HCEC 1CT (cell line): Measurements from ENCODE around the gene DEDD2.
"Not testable (repeated sequence)": the region's sequence is repeated elsewhere in the genome, so short reads cannot be mapped to it uniquely, and the experiment has no call there.

ENCODE experiments used
- DNase-seq: peaks from one replicate; pipeline ENCODE4 v3.0.0-alpha.2; 2017

DEDD2 gene

GRCh38 chr19:42217520-42218437, at the start of gene DEDD2:
DEDD2 (minus strand) TSS chr19:42217677; CDS start chr19:42217007, 670 bp downstream.
- peak; percentile 97 for DNase-seq

- not testable (repeated sequence) for DNase-seq
Observed at GRCh38 chr19:42266928-42267603, 49.6 kb upstream of the DEDD2 start.

GRCh38 chr19:42266105-42266504, 48.6 kb upstream of the DEDD2 start:
- DNase-seq = not testable (repeated sequence)

DNA sequence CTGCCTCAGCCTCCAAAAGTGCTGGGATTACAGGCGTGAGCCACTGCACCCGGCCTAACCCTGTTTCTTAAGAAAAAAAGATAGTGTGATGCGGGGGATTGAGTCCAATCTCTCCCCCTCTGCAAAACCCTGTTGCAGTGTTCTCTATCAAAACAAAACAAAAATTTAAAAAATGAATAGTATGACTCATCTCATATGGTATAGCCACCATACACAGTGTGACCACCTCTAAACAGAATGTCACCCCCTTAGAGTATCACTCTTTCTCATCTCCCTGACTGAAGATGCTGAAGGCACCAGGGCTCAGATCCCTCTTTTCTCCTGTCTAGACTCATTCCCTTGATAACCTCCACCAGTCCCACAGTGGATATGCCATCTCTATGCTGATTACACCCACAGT, 44.3 kb upstream of the DEDD2 start:
- DNase-seq = no peak

DNA sequence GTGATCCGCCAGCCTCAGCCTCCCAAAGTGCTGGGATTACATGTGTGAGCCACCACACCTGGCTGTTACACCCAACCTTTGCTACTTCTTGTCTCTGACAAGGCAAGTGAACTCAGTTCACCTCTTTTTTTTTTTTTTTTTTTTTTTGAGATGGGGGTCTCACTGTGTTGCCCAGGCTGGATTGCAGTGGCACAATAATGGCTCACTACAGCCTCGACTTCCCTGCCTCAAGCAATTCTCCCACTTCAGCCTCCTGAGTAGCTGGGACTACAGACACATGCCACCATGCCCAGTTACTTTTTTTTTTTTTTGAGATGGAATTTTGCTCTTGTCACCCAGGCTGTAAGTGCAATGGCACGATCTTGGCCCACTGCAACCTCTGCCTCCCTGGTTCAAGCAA, 40.4 kb upstream of the DEDD2 start:
- not testable (repeated sequence) for DNase-seq

- peak; percentile 67 for DNase-seq
Observed at GRCh38 chr19:42255766-42256745, 38.6 kb upstream of the DEDD2 start.

DNA sequence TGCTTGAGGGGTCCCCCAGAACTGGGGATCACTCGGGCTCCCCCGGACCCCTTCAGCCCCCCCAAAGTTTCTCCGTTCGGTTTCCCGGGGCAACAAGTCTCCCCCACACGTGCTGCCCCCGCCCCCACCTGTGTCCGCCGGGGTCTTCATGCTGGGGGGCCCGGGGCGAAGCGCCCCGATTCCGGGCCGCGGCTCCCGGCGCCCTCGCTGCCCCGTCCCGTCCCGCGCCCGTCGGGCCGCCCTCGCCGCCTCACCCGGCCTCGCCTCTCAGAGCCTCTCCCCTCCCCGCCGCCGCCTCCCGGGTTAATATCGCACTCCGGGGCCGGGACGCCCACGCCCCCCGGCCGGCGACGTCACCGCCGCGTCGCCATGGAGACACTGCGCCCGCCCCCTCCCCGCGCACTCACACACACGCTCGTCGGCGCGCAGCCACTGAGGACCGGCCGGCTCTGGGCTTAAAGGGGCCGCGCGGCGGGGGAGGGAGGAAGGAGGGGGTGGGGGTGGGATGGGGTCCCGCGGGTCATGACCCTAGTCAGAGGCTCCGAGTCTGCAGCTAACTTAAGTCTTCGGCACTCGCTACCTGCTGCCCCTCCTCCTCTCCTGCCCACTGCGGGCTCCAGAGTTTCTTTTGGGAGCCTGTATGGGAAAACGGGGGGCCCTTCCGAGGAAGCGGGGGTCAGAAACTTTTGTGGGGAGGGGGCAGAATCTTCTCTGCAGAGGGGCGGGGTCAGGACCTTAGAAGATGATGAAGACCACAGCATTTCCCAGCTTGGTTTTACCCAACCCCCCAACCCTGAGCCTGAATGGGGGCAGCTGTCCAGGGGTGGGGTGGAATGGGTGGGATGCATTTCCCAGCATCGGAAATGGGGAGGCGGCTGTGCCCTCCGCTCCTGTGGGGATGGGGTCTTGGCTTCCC, 37.6 kb upstream of the DEDD2 start, which contains the start of gene ERF:
ERF (minus strand) TSS at position 279 of the 916 bp plus-strand sequence; CDS start at position 150, 129 bp downstream.
- DNase-seq = peak; percentile 87

DNA sequence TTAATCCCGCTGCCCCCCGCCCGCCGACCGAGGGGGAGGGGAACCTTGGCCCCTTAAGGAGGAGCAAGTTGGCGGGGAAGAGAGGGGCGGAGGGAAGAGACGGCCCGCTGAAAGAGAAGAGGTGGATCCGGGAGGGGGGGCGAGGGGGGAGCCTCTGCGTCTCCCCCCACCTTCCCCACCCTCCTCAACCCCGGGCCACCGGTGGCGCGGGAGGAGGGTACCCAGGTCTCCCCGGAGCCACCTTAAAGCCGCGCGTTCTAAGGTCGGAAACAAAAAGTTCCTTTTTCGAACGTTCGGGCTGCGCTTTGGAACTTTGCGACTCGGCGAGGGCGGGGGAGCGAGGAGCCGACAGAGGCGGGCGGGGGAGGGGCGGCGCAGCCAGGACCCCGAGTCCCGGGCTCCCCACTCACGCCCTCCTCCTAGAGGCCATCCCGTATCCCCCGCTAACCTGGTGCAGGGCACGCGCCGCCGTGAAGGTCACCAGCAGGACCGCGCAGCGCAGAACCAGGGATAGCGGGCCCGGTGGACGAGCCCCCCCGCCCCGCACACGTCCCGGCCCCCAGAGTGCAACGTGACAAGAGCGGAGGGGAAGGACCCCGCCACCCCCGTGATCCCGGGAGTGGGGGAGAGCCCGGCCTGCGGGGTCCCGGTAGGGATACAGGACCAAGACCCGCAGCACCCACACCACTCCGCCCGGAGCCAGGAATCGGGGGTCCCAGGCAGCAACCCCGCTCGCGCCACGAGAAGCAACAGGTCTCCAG, 36.8 kb upstream of the DEDD2 start:
- DNase-seq = peak; percentile 50

DNA sequence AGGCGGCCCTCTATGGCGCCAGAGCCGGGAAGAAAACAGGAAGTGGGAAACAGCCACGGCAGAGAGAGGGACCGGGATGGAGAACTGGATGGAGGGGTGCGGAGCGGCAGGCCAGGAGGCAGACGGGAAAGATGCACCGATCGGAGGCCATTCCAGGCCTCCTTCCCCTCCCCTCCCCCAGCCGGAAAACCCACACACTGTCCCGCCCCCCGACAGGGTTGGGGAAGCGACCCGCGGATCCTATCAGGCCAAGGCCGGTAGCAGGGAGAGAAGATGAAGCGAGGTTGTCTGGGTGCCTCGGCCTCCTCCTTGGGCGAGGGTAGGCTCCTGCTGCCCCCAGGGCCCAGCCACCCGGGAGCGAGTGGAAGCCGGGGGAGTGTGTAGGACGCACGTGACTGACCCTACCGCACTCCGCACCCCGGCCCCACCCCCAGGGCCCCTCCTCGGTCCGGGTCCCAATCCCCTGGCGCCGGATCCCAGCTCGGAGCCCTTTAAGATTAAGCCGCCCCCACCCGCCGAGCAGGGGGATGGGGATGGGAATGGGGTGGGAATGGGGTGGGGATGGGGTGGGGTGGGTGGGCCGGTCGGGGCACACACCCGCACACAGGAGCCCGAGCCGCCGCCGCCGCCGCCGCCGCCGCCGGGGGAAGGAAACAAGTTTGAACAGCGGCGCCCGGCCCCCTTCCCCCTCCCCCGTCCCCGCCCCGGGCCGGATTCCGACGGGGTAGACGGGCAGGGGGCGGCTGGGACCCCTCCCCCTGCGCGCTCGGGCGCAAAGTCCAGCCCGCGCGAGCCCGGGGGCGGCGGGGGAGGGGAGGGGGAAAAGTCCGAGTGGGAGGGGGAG, 36.0 kb upstream of the DEDD2 start:
- peak; percentile 36 for DNase-seq

- DNase-seq = peak; percentile 49
Observed at GRCh38 chr19:42252365-42253244, 35.1 kb upstream of the DEDD2 start.

DNA sequence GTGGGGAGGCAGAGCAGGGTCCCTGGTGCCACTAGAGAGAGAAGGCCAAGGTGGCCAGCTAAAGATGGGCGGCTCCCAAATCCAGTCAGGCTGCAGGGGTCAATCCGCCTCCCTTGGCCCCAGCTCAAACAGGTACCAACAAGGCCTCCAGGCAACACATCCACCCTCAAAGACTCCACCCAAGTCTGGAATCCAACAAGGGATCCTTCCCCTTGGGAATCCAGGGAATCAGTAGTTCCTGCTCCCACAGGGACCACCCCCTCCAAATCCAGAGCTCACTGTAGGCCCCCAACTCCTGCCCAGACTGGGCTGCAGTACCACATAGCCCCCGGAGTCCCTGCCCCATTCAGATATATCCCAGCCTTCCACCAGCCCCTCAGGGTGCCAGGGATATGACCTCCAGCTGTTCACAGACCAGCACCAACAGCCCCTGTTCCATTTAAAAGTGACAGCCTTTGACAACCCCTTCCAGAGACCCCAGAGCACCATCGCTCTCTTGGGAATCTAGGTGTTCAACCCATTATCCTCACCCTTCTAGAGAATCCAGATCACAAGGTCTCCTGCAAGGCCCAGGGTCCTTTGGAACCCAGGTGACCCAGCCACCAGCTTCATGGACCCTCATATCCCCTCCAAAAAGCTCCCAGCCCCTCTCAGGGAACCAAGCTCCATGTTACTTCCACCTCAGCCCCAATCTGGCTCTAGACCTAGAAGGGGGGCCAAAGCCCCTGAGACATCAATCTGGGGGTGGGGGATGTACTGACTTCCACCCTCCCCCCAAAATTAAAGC, 34.3 kb upstream of the DEDD2 start:
- no peak for DNase-seq

DNA sequence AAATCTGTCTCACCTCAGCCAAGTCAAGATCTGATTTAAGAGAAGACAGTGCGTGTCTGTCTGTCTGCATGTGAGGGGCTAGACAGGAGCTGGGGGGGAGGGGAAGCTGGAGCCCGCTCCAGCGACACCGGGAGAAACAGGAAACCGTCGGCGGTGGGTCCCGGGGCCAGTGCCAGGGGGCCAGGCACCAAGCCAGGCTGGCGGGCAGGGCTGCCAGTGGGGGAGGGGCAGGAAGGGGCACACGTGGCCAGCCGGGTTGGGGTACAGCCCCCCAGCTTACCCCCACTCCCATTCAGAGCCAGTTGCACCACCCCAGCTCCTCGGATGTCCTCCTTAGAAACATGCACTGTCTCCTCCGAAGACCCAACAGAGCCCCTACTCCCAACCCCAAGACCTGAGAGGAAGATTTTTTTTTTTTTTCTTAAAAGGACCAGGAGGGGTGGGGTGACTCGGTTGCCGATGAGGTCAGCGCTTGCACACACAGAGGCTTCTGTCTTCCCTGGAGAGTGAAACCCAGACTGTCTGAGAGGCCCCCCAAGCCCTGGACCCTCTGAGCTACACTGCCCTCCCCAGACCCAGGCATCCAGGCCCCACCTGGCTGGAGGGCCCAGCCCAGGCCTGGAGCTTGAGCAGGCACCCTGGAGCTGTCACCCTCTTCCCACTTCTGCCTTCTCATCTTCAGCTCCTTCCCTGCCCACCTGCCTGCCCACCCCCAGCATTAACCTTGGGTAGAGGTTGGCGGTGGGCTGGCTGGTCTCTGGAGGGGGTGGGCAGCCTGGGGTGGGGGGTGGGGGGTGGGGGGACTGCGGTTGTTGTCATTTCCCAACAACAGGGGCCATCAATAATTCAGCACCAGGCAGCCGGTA, 33.4 kb upstream of the DEDD2 start:
- peak; percentile 45 for DNase-seq

GRCh38 chr19:42250183-42250665, 32.7 kb upstream of the DEDD2 start:
- no peak for DNase-seq

DNA sequence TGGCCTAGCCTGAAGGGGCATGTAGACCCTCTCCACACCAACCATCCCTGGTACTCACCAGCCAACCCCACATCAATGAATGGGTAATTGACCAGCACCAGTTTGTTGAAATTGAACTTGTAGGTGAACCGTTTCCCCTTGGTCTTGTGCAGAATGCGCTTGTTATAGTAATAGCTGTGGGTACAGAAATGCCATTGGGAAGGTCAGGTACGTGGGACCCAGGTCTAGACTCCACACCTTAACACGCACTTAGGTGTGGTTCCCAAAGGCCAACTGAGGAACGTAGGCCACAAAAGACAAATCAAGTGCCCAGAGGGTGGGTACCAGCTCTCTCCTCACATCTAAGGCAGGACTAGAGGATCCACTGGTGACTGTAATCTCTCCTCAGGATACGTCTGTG, 32.3 kb upstream of the DEDD2 start:
- DNase-seq = no peak

DNA sequence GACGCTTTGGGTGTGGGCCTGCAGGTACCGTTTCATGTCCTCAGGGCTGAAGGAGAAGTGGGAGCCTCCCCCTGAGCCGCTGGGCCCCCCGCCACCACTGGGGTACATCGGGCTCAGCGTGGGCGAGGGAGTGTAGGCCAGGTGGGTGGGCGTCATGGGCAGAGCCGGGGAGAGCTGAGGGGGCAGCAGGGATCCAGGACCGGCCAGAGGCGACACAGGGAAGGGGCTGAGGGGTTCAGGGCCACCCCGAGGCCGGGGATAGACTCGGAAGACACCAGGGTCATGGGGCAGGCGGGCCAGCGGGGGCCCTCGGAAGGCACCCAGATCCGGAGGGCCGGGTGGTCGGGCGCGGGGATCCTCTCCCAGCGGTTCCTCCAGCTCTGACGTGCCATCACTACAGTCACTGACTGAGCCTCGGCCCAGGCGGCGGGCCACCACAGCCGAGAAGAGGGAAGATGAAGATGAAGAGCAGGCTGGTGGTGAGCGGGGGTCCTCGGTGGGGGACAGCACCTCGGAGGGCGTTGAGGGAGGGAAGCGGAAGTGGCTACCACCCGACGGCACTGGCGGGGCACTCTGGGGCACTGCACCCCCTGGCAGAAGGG, 31.8 kb upstream of the DEDD2 start:
- DNase-seq = no peak
